Measurements from ENCODE around the gene GET4. TPM values are rescaled to one million over a fixed set of nuclear protein-coding genes. Genes with fewer than 3 reads are reported as not detected.

GET4 gene
- total RNA-seq, 1 donor from 2014 or later, result 58.2 TPM

GRCh38 chr7:859359-860030 lies 16.9 kb upstream of the GET4 start:
- H3K4me1 Mint-ChIP-seq (ENCODE audit: low read depth), result peaks cover 5% of the 10 kb centered on the region
- H3K36me3 Mint-ChIP-seq (ENCODE audit: insufficient read depth), result peaks cover 49% of the 10 kb centered on the region
- H3K27ac Mint-ChIP-seq, result no peak overlapping the region
- H3K9me3 Mint-ChIP-seq (ENCODE audit: low read depth), result peaks cover 3% of the 10 kb centered on the region
- TF ChIP-seq CTCF (IDR thresholded peaks at IDR 0.05; ENCODE audit: unreplicated experiment), result no peak
- H3K4me3 Mint-ChIP-seq (ENCODE audit: low read depth), result no peak overlapping the region
- DNase-seq (ENCODE audit: low spot score, unreplicated experiment), result no peak
- no peaks in the 10 kb centered on the region for H3K27me3 Mint-ChIP-seq

- no peak for DNase-seq (ENCODE audit: low spot score, unreplicated experiment)
- H3K4me3 Mint-ChIP-seq (ENCODE audit: low read depth), result no peak overlapping the region
Measured at GRCh38 chr7:860149-860548, 16.2 kb upstream of the GET4 start.

GRCh38 chr7:861222-861621 lies 15.1 kb upstream of the GET4 start:
- Mint-ChIP-seq H3K36me3 (ENCODE audit: insufficient read depth) (peaks cover 53% of the 10 kb centered on the region), H3K27ac (no peak overlapping the region), H3K27me3 (no peaks in the 10 kb centered on the region), H3K9me3 (ENCODE audit: low read depth) (peaks cover 3% of the 10 kb centered on the region), H3K4me3 (ENCODE audit: low read depth) (no peak overlapping the region), H3K4me1 (ENCODE audit: low read depth) (peaks cover 5% of the 10 kb centered on the region)
- no peak for TF ChIP-seq CTCF (IDR thresholded peaks at IDR 0.05; ENCODE audit: unreplicated experiment)
- DNase-seq (ENCODE audit: low spot score, unreplicated experiment), result no peak

More at GRCh38 chr7:860149-860548, 16.2 kb upstream of the GET4 start:
- peaks cover 52% of the 10 kb centered on the region for H3K36me3 Mint-ChIP-seq (ENCODE audit: insufficient read depth)
- H3K9me3 Mint-ChIP-seq (ENCODE audit: low read depth), result peaks cover 3% of the 10 kb centered on the region
- peaks cover 5% of the 10 kb centered on the region for H3K4me1 Mint-ChIP-seq (ENCODE audit: low read depth)
- no peak overlapping the region for H3K27ac Mint-ChIP-seq
- TF ChIP-seq CTCF (IDR thresholded peaks at IDR 0.05; ENCODE audit: unreplicated experiment), result no peak
- H3K27me3 Mint-ChIP-seq, result no peaks in the 10 kb centered on the region

DNA sequence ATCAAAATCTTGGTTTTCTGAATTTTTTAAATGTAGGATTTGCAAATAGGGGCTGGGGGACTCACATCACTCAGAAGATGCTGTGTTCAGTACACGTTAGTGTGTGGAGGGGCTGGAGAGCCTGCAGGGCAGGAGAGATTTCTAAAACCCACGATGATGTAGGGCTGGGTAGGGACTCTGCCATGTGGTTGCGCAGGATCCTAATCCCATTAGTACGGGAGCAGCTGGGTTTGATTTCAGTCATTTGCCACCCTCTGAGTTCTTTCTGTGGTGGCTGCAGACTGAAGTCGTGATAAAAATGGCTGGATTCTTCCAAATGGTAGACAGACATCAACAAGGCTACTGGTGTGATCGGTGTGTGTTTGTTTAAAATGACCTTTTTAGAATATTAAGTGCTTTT lies 14.2 kb upstream of the GET4 start:
- H3K4me3 Mint-ChIP-seq (ENCODE audit: low read depth), result no peak overlapping the region
- H3K36me3 Mint-ChIP-seq (ENCODE audit: insufficient read depth), result peaks cover 56% of the 10 kb centered on the region
- DNase-seq (ENCODE audit: low spot score, unreplicated experiment), result no peak
- peaks cover 3% of the 10 kb centered on the region for H3K9me3 Mint-ChIP-seq (ENCODE audit: low read depth)
- no peak for TF ChIP-seq CTCF (IDR thresholded peaks at IDR 0.05; ENCODE audit: unreplicated experiment)
- no peaks in the 10 kb centered on the region for H3K27me3 Mint-ChIP-seq
- H3K4me1 Mint-ChIP-seq (ENCODE audit: low read depth), result peaks cover 5% of the 10 kb centered on the region
- H3K27ac Mint-ChIP-seq, result no peak overlapping the region

- Mint-ChIP-seq H3K4me3 (ENCODE audit: low read depth) (no peak overlapping the region), H3K4me1 (ENCODE audit: low read depth) (peaks cover 5% of the 10 kb centered on the region), H3K27me3 (no peaks in the 10 kb centered on the region), H3K9me3 (ENCODE audit: low read depth) (peaks cover 3% of the 10 kb centered on the region), H3K27ac (no peak overlapping the region), H3K36me3 (ENCODE audit: insufficient read depth) (peaks cover 59% of the 10 kb centered on the region)
- no peak for TF ChIP-seq CTCF (IDR thresholded peaks at IDR 0.05; ENCODE audit: unreplicated experiment)
- DNase-seq (ENCODE audit: low spot score, unreplicated experiment), result no peak
Measured at GRCh38 chr7:863106-863505, 13.2 kb upstream of the GET4 start.
